H9 (cell line): Measurements from ENCODE around the gene TAS2R50. TPM values are rescaled to one million over a fixed set of nuclear protein-coding genes. Genes with fewer than 3 reads are reported as not detected.

Experiments
- DNase-seq: peaks from one replicate; pipeline ENCODE4 v3.0.0-alpha.2; 2017
- H2AFZ ChIP-seq: one replicate; pipeline ENCODE4 v1.6.1; 2013; ENCODE audit warnings: mild to moderate bottlenecking, low read length, control low read depth, moderate library complexity
- H2AK5ac ChIP-seq: 2 replicates; pipeline ENCODE4 v1.6.1; 2013; ENCODE audit warnings: low read length, control low read depth, mixed read lengths; ENCODE audit not compliant: insufficient read length
- H2BK120ac ChIP-seq: one replicate; pipeline ENCODE4 v1.6.1; 2013; ENCODE audit warnings: low read depth, mild to moderate bottlenecking, low read length, control low read depth, inconsistent platforms; ENCODE audit not compliant: poor library complexity, severe bottlenecking
- H2BK12ac ChIP-seq: 2 replicates; pipeline ENCODE4 v1.6.1; 2013; ENCODE audit warnings: low read length, control low read depth, mixed read lengths, low read depth; ENCODE audit not compliant: insufficient read length
- H2BK15ac ChIP-seq: 2 replicates; pipeline ENCODE4 v1.6.1; 2013; ENCODE audit warnings: low read depth, low read length, control low read depth
- H2BK20ac ChIP-seq: one replicate; pipeline ENCODE4 v1.6.1; 2013; ENCODE audit warnings: low read depth, mild to moderate bottlenecking, low read length, control low read depth, inconsistent platforms; ENCODE audit not compliant: poor library complexity, severe bottlenecking
- H2BK5ac ChIP-seq: 2 replicates; pipeline ENCODE4 v1.6.1; 2013; ENCODE audit warnings: low read length, control low read depth, mixed read lengths; ENCODE audit not compliant: insufficient read length
- H3K14ac ChIP-seq: 2 replicates; pipeline ENCODE4 v1.6.1; 2013; ENCODE audit warnings: low read length, control low read depth; ENCODE audit not compliant: insufficient read depth
- H3K18ac ChIP-seq: 2 replicates; pipeline ENCODE4 v1.6.1; 2013; ENCODE audit warnings: low read depth, mild to moderate bottlenecking, mixed read lengths, low read length, control low read depth; ENCODE audit not compliant: insufficient read length
- H3K23ac ChIP-seq: 2 replicates; pipeline ENCODE4 v1.6.1; 2013; ENCODE audit warnings: low read length, control low read depth, mixed read lengths, low read depth; ENCODE audit not compliant: insufficient read length
- H3K23me2 ChIP-seq: 2 replicates; pipeline ENCODE4 v1.6.1; 2013; ENCODE audit warnings: low read depth, mild to moderate bottlenecking, mixed read lengths, low read length, control low read depth; ENCODE audit not compliant: insufficient read length, poor library complexity, severe bottlenecking
- H3K27ac ChIP-seq: 2 replicates; pipeline ENCODE4 v1.5.1; 2013; ENCODE audit warnings: low read length, control low read depth, mixed read lengths, low read depth; ENCODE audit not compliant: insufficient read length
- H3K27me3 ChIP-seq: 2 replicates; pipeline ENCODE4 v1.6.1; 2013; ENCODE audit warnings: low read length, control low read depth, inconsistent platforms; ENCODE audit not compliant: insufficient read depth
- H3K4ac ChIP-seq: 2 replicates; pipeline ENCODE4 v1.6.1; 2013; ENCODE audit warnings: low read depth, mild to moderate bottlenecking, control low read depth, inconsistent platforms, low read length, moderate library complexity
- H3K4me1 ChIP-seq: 2 replicates; pipeline ENCODE4 v1.6.1; 2013; ENCODE audit warnings: low read length, control low read depth, inconsistent platforms; ENCODE audit not compliant: insufficient read depth
- H3K4me2 ChIP-seq: 2 replicates; pipeline ENCODE4 v1.6.1; 2013; ENCODE audit warnings: low read length, control low read depth, mixed read lengths; ENCODE audit not compliant: insufficient read length, insufficient read depth
- H3K56ac ChIP-seq: 2 replicates; pipeline ENCODE4 v1.6.1; 2013; ENCODE audit warnings: low read depth, mild to moderate bottlenecking, mixed read lengths, low read length, control low read depth; ENCODE audit not compliant: insufficient read length
- H3K79me1 ChIP-seq: 2 replicates; pipeline ENCODE4 v1.6.1; 2013; ENCODE audit warnings: low read depth, mild to moderate bottlenecking, moderate library complexity, low read length, control low read depth, inconsistent platforms; ENCODE audit not compliant: insufficient read depth, poor library complexity, severe bottlenecking
- H3K79me2 ChIP-seq: 2 replicates; pipeline ENCODE4 v1.6.1; 2013; ENCODE audit warnings: low read length, control low read depth, inconsistent platforms; ENCODE audit not compliant: insufficient read depth
- H3K9ac ChIP-seq: 2 replicates; pipeline ENCODE4 v1.6.1; 2013; ENCODE audit warnings: low read length, control low read depth, mixed read lengths; ENCODE audit not compliant: insufficient read length; ENCODE audit errors: extremely low read depth
- H3K9me3 ChIP-seq: one replicate; pipeline ENCODE4 v1.6.1; 2013; ENCODE audit warnings: low read depth, low read length, inconsistent platforms; ENCODE audit not compliant: control insufficient read depth
- H3T11ph ChIP-seq: one replicate; pipeline ENCODE4 v1.6.1; 2013; ENCODE audit warnings: mild to moderate bottlenecking, low read length, control low read depth, inconsistent platforms
- H4K20me1 ChIP-seq: one replicate; pipeline ENCODE4 v1.6.1; 2013; ENCODE audit not compliant: control insufficient read depth, insufficient read length, insufficient read depth
- H4K5ac ChIP-seq: 2 replicates; pipeline ENCODE4 v1.6.1; 2013; ENCODE audit warnings: low read depth, mild to moderate bottlenecking, mixed read lengths, low read length, control low read depth; ENCODE audit not compliant: insufficient read length
- H4K8ac ChIP-seq: replicated peaks from 2 replicates; pipeline ENCODE4 v1.6.1; 2013; ENCODE audit warnings: low read length, control low read depth, mixed read lengths, low read depth; ENCODE audit not compliant: insufficient read length
- H4K91ac ChIP-seq: 2 replicates; pipeline ENCODE4 v1.6.1; 2013; ENCODE audit warnings: low read depth, mild to moderate bottlenecking, moderate library complexity, mixed read lengths, low read length, control low read depth; ENCODE audit not compliant: insufficient read length
- H3K27ac Mint-ChIP-seq, 3 experiments: 2 replicates in 2 of 3; 3 replicates in 1 of 3; pipeline ENCODE4 v1.8.0; 2020 to 2021; ENCODE audit warnings: mixed read lengths in 3 of 3, mild to moderate bottlenecking in 1 of 3, moderate library complexity in 1 of 3
- H3K27me3 Mint-ChIP-seq: 2 replicates; pipeline ENCODE4 v1.8.0; 2021; ENCODE audit warnings: low read depth, mild to moderate bottlenecking, moderate library complexity, mixed read lengths
- H3K36me3 Mint-ChIP-seq, 3 experiments: 2 replicates in 2 of 3; 3 replicates in 1 of 3; pipeline ENCODE4 v1.8.0; 2020 to 2021; ENCODE audit warnings: low read depth in 3 of 3, mixed read lengths in 3 of 3; ENCODE audit not compliant: insufficient read depth in 1 of 3
- H3K4me1 Mint-ChIP-seq, 2 experiments: 2 replicates each; pipeline ENCODE4 v1.8.0; 2020; ENCODE audit warnings: mixed read lengths in 2 of 2
- H3K4me3 Mint-ChIP-seq, 2 experiments: 2 replicates in 1 of 2; 3 replicates in 1 of 2; pipeline ENCODE4 v1.8.0; 2020 to 2021; ENCODE audit warnings: mild to moderate bottlenecking in 2 of 2, mixed read lengths in 2 of 2, moderate library complexity in 1 of 2
- H3K9me3 Mint-ChIP-seq, 2 experiments: 2 replicates in 1 of 2; 3 replicates in 1 of 2; pipeline ENCODE4 v1.8.0; 2020; ENCODE audit warnings: mild to moderate bottlenecking in 2 of 2, mixed read lengths in 2 of 2, moderate library complexity in 1 of 2
- CTCF ChIP-seq: fragments of 200-600 bp; sonication (generic); conservative IDR thresholded peaks from 3 replicates; pipeline ENCODE4 v1.8.0; 2021; ENCODE audit warnings: antibody characterized with exemption, mild to moderate bottlenecking
- WGBS: extraction: QIAGEN DNeasy Blood & Tissue Kit; methylation state at CpG from one replicate; pipeline ENCODE4 v1.1.7; 2013; ENCODE audit warnings: missing lambda C conversion rate, low lambda C conversion rate, mixed read lengths; ENCODE audit not compliant: insufficient read length; ENCODE audit errors: extremely low coverage; 5-methylcytosine and 5-hydroxymethylcytosine counted together
- total RNA-seq: library from RNA; stranded (reverse); gene quantifications from 2 replicates; pipeline ENCODE4 v1.2.1, GENCODE V29; 2021

The TAS2R50 gene
- total RNA-seq, 1 experiment from 2014 or later, result 0.77 TPM

DNA sequence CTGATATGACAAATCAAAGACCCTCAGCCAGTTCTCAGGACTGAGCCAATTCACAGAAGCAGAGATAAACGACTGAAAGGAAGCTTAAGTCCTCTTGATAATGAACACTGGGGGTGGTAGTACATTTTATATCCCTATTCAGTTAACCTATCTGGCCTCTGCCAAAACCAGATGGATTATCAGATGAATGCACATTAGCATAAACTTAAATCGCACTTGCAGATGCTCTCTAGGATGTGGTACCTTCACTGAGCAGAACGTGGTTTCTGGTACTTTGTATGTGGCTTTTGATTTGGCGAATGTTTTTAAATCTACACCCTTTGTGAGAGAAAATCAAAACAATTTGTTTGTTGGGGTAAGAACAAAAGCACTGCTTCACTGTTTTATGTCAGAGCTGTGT lies 26.5 kb downstream of the TAS2R50 start:
- Histone ChIP-seq H3K4me2 (no peak overlapping the region), H3K79me2 (no peaks in the 10 kb centered on the region), H3K4me1 (no peaks in the 10 kb centered on the region), H3K23me2 (no peaks in the 10 kb centered on the region), H4K20me1 (no peaks in the 10 kb centered on the region), H3K14ac (no peak overlapping the region), H4K8ac (no peak overlapping the region), H3K18ac (no peak overlapping the region), H4K91ac (no peak overlapping the region), H3K27ac (no peak overlapping the region), H2AFZ (no peak overlapping the region), H3K27me3 (no peaks in the 10 kb centered on the region), H2BK20ac (no peak overlapping the region), H2BK5ac (no peak overlapping the region), H2BK15ac (no peak overlapping the region), H4K5ac (no peak overlapping the region), H3K9me3 (no peaks in the 10 kb centered on the region), H3K56ac (no peak overlapping the region), H3K9ac (no peak overlapping the region), H3K23ac (no peak overlapping the region), H2BK120ac (no peak overlapping the region), H3T11ph (no peak overlapping the region), H2BK12ac (no peak overlapping the region), H3K79me1 (no peaks in the 10 kb centered on the region), H2AK5ac (no peak overlapping the region), H3K4ac (no peak overlapping the region)
- TF ChIP-seq CTCF, result no peak
- no peak for DNase-seq
- no peak overlapping the region for H3K27ac Mint-ChIP-seq
- peaks cover 9 to 12% of the 10 kb centered on the region in 2 experiments for H3K9me3 Mint-ChIP-seq
- peaks cover 14 to 18% (median 17%) of the 10 kb centered on the region in 3 experiments for H3K36me3 Mint-ChIP-seq
- WGBS, result no CpG with 5 or more reads among the region's 4 CpGs
- no peaks in the 10 kb centered on the region for H3K4me1 Mint-ChIP-seq
- no peak overlapping the region for H3K4me3 Mint-ChIP-seq
- H3K27me3 Mint-ChIP-seq, result no peaks in the 10 kb centered on the region
